ENCODE data around the gene UNC5A.

DNA sequence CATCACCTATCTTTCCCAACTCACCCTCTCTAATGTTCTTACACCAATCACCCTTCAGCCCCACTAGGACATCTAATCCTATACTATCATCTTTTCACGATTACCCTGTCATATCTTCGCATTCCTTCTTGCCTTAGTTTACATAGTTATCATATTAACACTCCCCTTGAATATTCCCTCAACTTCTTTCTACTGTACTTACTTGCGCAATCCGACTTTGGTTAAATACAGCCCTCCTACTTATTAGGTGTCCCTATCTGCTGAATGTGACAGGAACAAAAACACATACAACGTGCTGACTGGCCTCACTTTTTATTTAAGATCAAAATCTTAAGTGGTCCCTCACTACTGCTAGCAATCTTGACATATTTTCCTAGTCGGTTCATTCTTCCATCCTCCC lies 108.3 kb downstream of the UNC5A start:
- TF ChIP-seq, protein P1, sequence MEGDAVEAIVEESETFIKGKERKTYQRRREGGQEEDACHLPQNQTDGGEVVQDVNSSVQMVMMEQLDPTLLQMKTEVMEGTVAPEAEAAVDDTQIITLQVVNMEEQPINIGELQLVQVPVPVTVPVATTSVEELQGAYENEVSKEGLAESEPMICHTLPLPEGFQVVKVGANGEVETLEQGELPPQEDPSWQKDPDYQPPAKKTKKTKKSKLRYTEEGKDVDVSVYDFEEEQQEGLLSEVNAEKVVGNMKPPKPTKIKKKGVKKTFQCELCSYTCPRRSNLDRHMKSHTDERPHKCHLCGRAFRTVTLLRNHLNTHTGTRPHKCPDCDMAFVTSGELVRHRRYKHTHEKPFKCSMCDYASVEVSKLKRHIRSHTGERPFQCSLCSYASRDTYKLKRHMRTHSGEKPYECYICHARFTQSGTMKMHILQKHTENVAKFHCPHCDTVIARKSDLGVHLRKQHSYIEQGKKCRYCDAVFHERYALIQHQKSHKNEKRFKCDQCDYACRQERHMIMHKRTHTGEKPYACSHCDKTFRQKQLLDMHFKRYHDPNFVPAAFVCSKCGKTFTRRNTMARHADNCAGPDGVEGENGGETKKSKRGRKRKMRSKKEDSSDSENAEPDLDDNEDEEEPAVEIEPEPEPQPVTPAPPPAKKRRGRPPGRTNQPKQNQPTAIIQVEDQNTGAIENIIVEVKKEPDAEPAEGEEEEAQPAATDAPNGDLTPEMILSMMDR (IDR thresholded peaks at IDR 0.05): no peak
- TF ChIP-seq POLR2AphosphoS5 (IDR thresholded peaks at IDR 0.05; ENCODE audit: insufficient read depth in 1 of 2, low read depth in 1 of 2) (no peak), POLR2A (IDR thresholded peaks at IDR 0.05) (no peak)
